Liver (tissue), 9 donors: ENCODE measurements around the gene SNX1. TPM values are rescaled to one million over a fixed set of nuclear protein-coding genes. Genes with fewer than 3 reads are reported as not detected.
"Not testable (repeated sequence)": the region's sequence is repeated elsewhere in the genome, so short reads cannot be mapped to it uniquely, and the experiment has no call there.

ENCODE experiments used
- DNase-seq: peaks from one replicate; pipeline ENCODE4 v3.0.0-alpha.2; 2017; ENCODE audit warnings: low spot score
- H3K27ac ChIP-seq, 2 donors: one replicate each; pipeline ENCODE4 v1.7.0; 2013; ENCODE audit warnings: inconsistent platforms in 2 of 2, low read length in 2 of 2, control low read depth in 1 of 2, low read depth in 1 of 2, mild to moderate bottlenecking in 1 of 2
- H3K27me3 ChIP-seq, 4 donors: one replicate each; pipeline versions ENCODE4 v1.6.1 to v1.7.0; 2013; ENCODE audit warnings: low read length in 3 of 4, inconsistent platforms in 1 of 4, mild to moderate bottlenecking in 1 of 4, moderate library complexity in 1 of 4; ENCODE audit not compliant: control insufficient read depth in 4 of 4, insufficient read depth in 4 of 4
- H3K36me3 ChIP-seq, 4 donors: one replicate each; pipeline versions ENCODE4 v1.6.1 to v1.7.0; 2013; ENCODE audit warnings: low read length in 3 of 4, mild to moderate bottlenecking in 3 of 4, low read depth in 1 of 4, moderate library complexity in 1 of 4; ENCODE audit not compliant: control insufficient read depth in 4 of 4, insufficient read depth in 3 of 4
- H3K4me1 ChIP-seq, 4 donors: one replicate each; pipeline versions ENCODE4 v1.6.1 to v1.7.0; 2013; ENCODE audit warnings: low read length in 3 of 4, mild to moderate bottlenecking in 3 of 4, moderate library complexity in 1 of 4; ENCODE audit not compliant: control insufficient read depth in 4 of 4, insufficient read depth in 4 of 4
- H3K4me3 ChIP-seq, 3 donors: one replicate each; pipeline versions ENCODE4 v1.6.1 to v1.7.0; 2013; ENCODE audit warnings: low read length in 3 of 3, control low read depth in 1 of 3, low read depth in 1 of 3, mild to moderate bottlenecking in 1 of 3
- H3K9ac ChIP-seq, 2 donors: one replicate each; pipeline ENCODE4 v1.7.0; 2013; ENCODE audit warnings: low read length in 2 of 2, mild to moderate bottlenecking in 2 of 2, moderate library complexity in 2 of 2, control low read depth in 1 of 2, low read depth in 1 of 2
- H3K9me3 ChIP-seq, 4 donors: one replicate each; pipeline versions ENCODE4 v1.6.1 to v1.7.0; 2013; ENCODE audit warnings: low read length in 3 of 4; ENCODE audit not compliant: control insufficient read depth in 4 of 4
- EGR1 ChIP-seq, 2 donors: IDR thresholded peaks; 2 replicates each; pipeline ENCODE4 v1.6.1; 2016 to 2018; ENCODE audit warnings: antibody characterized with exemption in 2 of 2, low read depth in 2 of 2
- FOXA1 ChIP-seq: IDR thresholded peaks from 2 replicates; pipeline ENCODE4 v1.6.1; 2016; ENCODE audit warnings: antibody characterized with exemption
- GABPA ChIP-seq, 2 donors: IDR thresholded peaks in 1 of 2; conservative IDR thresholded peaks in 1 of 2; 2 replicates each; pipeline ENCODE4 v1.6.1; 2016; ENCODE audit warnings: antibody characterized with exemption in 2 of 2, mild to moderate bottlenecking in 1 of 2, moderate library complexity in 1 of 2
- HNF4A ChIP-seq, 2 donors: conservative IDR thresholded peaks; 2 replicates each; pipeline ENCODE4 v1.6.1; 2016; ENCODE audit warnings: antibody characterized with exemption in 2 of 2, mild to moderate bottlenecking in 2 of 2
- JUND ChIP-seq, 2 donors: IDR thresholded peaks; 2 replicates each; pipeline ENCODE4 v1.6.1; 2016; ENCODE audit warnings: antibody characterized with exemption in 2 of 2
- RXRA ChIP-seq, 2 donors: IDR thresholded peaks; 2 replicates each; pipeline ENCODE4 v1.6.1; 2017 to 2018; ENCODE audit warnings: antibody characterized with exemption in 2 of 2, mild to moderate bottlenecking in 1 of 2
- TAF1 ChIP-seq: conservative IDR thresholded peaks from 2 replicates; pipeline ENCODE4 v1.6.1; 2016; ENCODE audit warnings: antibody characterized with exemption, mild to moderate bottlenecking
- YY1 ChIP-seq: IDR thresholded peaks from 2 replicates; pipeline ENCODE4 v1.6.1; 2016; ENCODE audit warnings: antibody characterized with exemption, mild to moderate bottlenecking
- WGBS: extraction: QIAGEN DNeasy Blood & Tissue Kit; methylation state at CpG from one replicate; pipeline ENCODE4 v1.1.7; 2013; 5-methylcytosine and 5-hydroxymethylcytosine counted together
- polyA plus RNA-seq, 2 donors: library from polyadenylated mRNA; stranded (reverse) in 1 of 2; unstranded in 1 of 2; fragments of 200-250 nt in 1 of 2; fragments of >200 nt in 1 of 2; fragmentation: Nextera tagmentation in 1 of 2; extraction: Ambion mirVana in 1 of 2; gene quantifications; one replicate each; pipeline versions ENCODE4 v1.2.1 to v1.2.3, GENCODE V29; 2013 to 2015
- total RNA-seq, 2 donors: library from RNA; depleted of rRNA; stranded (reverse); fragments of >200 nt; gene quantifications; one replicate each; pipeline ENCODE4 v1.2.3, GENCODE V29; 2014
- TF ChIP-seq, protein P1 (sequence below): fragments of 150-350 bp; IDR thresholded peaks from 2 replicates; pipeline ENCODE4 v1.5.1; 2017; ENCODE audit warnings: improper control_type of control experiment, low read depth, low read length; ENCODE audit not compliant: missing input control
- TF ChIP-seq, protein P2 (sequence below): IDR thresholded peaks from 2 replicates; pipeline ENCODE4 v1.6.1; 2016; ENCODE audit warnings: antibody characterized with exemption
- TF ChIP-seq, protein P3 (sequence below): IDR thresholded peaks from 2 replicates; pipeline ENCODE4 v1.6.1; 2016; ENCODE audit warnings: antibody characterized with exemption
- TF ChIP-seq, protein P4 (sequence below): IDR thresholded peaks from 2 replicates; pipeline ENCODE4 v1.6.1; 2016; ENCODE audit warnings: antibody characterized with exemption, mild to moderate bottlenecking
- donor health status: healthy.
- donor health status: healthy.
- donor health status: healthy.
- donor health status: healthy.
- donor health status: healthy.

Gene SNX1
- total and polyA plus RNA-seq, 4 donors: 40.0 to 67.4 (median 45.0) TPM

DNA sequence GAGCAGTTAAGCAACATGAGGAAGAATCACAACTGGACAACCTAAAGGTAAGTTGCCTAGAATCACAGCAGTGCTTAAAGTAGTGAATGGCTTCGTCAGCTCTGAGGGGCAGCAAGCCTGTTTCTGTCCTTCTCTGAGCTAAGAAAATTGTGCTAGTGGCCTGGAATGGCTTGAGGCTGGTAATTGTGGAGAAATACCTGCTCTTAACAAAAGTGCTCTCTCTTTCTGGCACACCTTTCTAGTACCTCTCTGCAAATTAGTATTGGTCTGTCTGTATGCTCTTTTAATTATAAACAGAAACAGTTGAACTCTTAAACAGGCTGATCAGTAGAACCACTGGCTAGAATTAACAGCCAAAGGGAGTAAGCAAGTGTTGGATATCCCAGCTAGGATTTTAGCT is 11.6 kb downstream of the SNX1 start:
- 92% methylated on average over 1 of the region's 1 CpG for WGBS
- TF ChIP-seq FOXA1: no peak
- TF ChIP-seq EGR1 (IDR thresholded peaks at IDR 0.05; ENCODE audit: low read depth in 2 of 2): no peak
- no peak for TF ChIP-seq YY1
- no peak for TF ChIP-seq RXRA (IDR thresholded peaks at IDR 0.05)
- TF ChIP-seq, protein P1, sequence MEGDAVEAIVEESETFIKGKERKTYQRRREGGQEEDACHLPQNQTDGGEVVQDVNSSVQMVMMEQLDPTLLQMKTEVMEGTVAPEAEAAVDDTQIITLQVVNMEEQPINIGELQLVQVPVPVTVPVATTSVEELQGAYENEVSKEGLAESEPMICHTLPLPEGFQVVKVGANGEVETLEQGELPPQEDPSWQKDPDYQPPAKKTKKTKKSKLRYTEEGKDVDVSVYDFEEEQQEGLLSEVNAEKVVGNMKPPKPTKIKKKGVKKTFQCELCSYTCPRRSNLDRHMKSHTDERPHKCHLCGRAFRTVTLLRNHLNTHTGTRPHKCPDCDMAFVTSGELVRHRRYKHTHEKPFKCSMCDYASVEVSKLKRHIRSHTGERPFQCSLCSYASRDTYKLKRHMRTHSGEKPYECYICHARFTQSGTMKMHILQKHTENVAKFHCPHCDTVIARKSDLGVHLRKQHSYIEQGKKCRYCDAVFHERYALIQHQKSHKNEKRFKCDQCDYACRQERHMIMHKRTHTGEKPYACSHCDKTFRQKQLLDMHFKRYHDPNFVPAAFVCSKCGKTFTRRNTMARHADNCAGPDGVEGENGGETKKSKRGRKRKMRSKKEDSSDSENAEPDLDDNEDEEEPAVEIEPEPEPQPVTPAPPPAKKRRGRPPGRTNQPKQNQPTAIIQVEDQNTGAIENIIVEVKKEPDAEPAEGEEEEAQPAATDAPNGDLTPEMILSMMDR: no peak
- TF ChIP-seq, protein P2, sequence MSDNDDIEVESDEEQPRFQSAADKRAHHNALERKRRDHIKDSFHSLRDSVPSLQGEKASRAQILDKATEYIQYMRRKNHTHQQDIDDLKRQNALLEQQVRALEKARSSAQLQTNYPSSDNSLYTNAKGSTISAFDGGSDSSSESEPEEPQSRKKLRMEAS: no peak
- no peak for TF ChIP-seq TAF1
- no peak for TF ChIP-seq HNF4A (conservative IDR thresholded peaks at IDR 0.05)
- TF ChIP-seq, protein P3, sequence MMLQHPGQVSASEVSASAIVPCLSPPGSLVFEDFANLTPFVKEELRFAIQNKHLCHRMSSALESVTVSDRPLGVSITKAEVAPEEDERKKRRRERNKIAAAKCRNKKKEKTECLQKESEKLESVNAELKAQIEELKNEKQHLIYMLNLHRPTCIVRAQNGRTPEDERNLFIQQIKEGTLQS: no peak
- TF ChIP-seq JUND (IDR thresholded peaks at IDR 0.05): no peak
- TF ChIP-seq, protein P4, sequence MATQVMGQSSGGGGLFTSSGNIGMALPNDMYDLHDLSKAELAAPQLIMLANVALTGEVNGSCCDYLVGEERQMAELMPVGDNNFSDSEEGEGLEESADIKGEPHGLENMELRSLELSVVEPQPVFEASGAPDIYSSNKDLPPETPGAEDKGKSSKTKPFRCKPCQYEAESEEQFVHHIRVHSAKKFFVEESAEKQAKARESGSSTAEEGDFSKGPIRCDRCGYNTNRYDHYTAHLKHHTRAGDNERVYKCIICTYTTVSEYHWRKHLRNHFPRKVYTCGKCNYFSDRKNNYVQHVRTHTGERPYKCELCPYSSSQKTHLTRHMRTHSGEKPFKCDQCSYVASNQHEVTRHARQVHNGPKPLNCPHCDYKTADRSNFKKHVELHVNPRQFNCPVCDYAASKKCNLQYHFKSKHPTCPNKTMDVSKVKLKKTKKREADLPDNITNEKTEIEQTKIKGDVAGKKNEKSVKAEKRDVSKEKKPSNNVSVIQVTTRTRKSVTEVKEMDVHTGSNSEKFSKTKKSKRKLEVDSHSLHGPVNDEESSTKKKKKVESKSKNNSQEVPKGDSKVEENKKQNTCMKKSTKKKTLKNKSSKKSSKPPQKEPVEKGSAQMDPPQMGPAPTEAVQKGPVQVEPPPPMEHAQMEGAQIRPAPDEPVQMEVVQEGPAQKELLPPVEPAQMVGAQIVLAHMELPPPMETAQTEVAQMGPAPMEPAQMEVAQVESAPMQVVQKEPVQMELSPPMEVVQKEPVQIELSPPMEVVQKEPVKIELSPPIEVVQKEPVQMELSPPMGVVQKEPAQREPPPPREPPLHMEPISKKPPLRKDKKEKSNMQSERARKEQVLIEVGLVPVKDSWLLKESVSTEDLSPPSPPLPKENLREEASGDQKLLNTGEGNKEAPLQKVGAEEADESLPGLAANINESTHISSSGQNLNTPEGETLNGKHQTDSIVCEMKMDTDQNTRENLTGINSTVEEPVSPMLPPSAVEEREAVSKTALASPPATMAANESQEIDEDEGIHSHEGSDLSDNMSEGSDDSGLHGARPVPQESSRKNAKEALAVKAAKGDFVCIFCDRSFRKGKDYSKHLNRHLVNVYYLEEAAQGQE: no peak
- TF ChIP-seq GABPA (IDR thresholded peaks at IDR 0.05 in 1 of 2, conservative IDR thresholded peaks at IDR 0.05 in 1 of 2): no peak
- H3K36me3 ChIP-seq: no peaks in the 10 kb centered on the region
- no peak overlapping the region for H3K9ac ChIP-seq
- H3K4me3 ChIP-seq: no peak overlapping the region
- peaks cover 23 to 63% (median 58%) of the 10 kb centered on the region in 4 donors for H3K4me1 ChIP-seq
- peak overlapping the region; percentile 52 to 66 for H3K27ac ChIP-seq
- no peak for DNase-seq
- H3K27me3 ChIP-seq: no peaks in the 10 kb centered on the region
- no peaks in the 10 kb centered on the region for H3K9me3 ChIP-seq

GRCh38 chr15:64110108-64110701 is 14.4 kb downstream of the SNX1 start:
- H3K9ac ChIP-seq, H3K9me3 ChIP-seq, H3K4me3 ChIP-seq, H3K27me3 ChIP-seq, DNase-seq: not testable (repeated sequence)
- peaks cover 20 to 77% (median 67%) of the 10 kb centered on the region in 4 donors for H3K4me1 ChIP-seq
- 91% methylated on average over 4 of the region's 4 CpGs for WGBS
- peak overlapping the region in 1 of 2 donors; percentile 6 for H3K27ac ChIP-seq
- peaks cover 0 to 12% (median 8%) of the 10 kb centered on the region in 4 donors for H3K36me3 ChIP-seq
